ENCODE data around the gene GLT1D1.

GRCh38 chr12:128986957-128987356 is 133.7 kb downstream of the GLT1D1 start:
- no peak for TF ChIP-seq EP300 (IDR thresholded peaks at IDR 0.05)
- TF ChIP-seq, protein P1, sequence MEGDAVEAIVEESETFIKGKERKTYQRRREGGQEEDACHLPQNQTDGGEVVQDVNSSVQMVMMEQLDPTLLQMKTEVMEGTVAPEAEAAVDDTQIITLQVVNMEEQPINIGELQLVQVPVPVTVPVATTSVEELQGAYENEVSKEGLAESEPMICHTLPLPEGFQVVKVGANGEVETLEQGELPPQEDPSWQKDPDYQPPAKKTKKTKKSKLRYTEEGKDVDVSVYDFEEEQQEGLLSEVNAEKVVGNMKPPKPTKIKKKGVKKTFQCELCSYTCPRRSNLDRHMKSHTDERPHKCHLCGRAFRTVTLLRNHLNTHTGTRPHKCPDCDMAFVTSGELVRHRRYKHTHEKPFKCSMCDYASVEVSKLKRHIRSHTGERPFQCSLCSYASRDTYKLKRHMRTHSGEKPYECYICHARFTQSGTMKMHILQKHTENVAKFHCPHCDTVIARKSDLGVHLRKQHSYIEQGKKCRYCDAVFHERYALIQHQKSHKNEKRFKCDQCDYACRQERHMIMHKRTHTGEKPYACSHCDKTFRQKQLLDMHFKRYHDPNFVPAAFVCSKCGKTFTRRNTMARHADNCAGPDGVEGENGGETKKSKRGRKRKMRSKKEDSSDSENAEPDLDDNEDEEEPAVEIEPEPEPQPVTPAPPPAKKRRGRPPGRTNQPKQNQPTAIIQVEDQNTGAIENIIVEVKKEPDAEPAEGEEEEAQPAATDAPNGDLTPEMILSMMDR (IDR thresholded peaks at IDR 0.05): no peak
